Astrocyte of the spinal cord (primary cell): ENCODE measurements around the gene PIP4P1.
A peak's percentile ranks its signal among the peaks of the same experiment; 100 is the strongest.

Experiments
- DNase-seq: peaks from one replicate; pipeline ENCODE4 v3.0.0; 2011; ENCODE audit warnings: low read depth, low spot score
- H3K4me3 ChIP-seq: 2 replicates; pipeline ENCODE4 v1.5.1; 2011; ENCODE audit warnings: low read depth, mild to moderate bottlenecking, low read length, moderate library complexity
- in situ Hi-C: cut with HindIII; loops from 2 replicates; pipeline ENCODE4 v1.10.0; 2017; ENCODE audit warnings: low sequenced_read_pairs
- TF ChIP-seq, protein P1 (sequence below): IDR thresholded peaks from 2 replicates; pipeline ENCODE4 v1.5.1; 2012; ENCODE audit warnings: low read depth, mild to moderate bottlenecking, low read length, inconsistent platforms

The PIP4P1 gene

DNA sequence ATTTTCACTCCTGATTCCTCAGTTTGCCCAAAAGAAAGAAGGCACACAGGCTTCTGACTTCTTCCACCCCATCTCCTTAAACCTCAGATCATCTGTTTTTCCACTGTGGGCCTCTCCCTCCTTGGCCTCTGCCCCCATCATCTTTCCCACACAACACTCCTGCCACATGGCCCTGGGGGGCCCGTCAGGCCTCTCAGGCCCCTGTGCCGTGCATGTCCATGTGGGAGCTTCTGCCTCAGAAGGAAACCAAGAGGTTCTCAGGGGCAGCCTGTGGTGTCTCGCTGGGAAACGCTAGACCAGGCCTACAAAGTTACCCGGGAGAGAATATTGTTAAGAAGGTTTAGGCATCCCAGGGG is 33.2 kb downstream of the PIP4P1 start:
- no peak for DNase-seq
- TF ChIP-seq, protein P1, sequence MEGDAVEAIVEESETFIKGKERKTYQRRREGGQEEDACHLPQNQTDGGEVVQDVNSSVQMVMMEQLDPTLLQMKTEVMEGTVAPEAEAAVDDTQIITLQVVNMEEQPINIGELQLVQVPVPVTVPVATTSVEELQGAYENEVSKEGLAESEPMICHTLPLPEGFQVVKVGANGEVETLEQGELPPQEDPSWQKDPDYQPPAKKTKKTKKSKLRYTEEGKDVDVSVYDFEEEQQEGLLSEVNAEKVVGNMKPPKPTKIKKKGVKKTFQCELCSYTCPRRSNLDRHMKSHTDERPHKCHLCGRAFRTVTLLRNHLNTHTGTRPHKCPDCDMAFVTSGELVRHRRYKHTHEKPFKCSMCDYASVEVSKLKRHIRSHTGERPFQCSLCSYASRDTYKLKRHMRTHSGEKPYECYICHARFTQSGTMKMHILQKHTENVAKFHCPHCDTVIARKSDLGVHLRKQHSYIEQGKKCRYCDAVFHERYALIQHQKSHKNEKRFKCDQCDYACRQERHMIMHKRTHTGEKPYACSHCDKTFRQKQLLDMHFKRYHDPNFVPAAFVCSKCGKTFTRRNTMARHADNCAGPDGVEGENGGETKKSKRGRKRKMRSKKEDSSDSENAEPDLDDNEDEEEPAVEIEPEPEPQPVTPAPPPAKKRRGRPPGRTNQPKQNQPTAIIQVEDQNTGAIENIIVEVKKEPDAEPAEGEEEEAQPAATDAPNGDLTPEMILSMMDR, result no peak
- in situ Hi-C loops, result no loop called here
- H3K4me3 ChIP-seq, result no peak overlapping the region

GRCh38 chr14:20427231-20428009 is 33.8 kb downstream of the PIP4P1 start:
- no peak overlapping the region for H3K4me3 ChIP-seq
- TF ChIP-seq, protein P1, result no peak
- in situ Hi-C loops, result no loop called here
- peak; percentile 66 for DNase-seq

GRCh38 chr14:20424851-20425250 is 36.4 kb downstream of the PIP4P1 start:
- no peak overlapping the region for H3K4me3 ChIP-seq
- DNase-seq, result no peak
- in situ Hi-C loops, result no loop called here
- TF ChIP-seq, protein P1, result no peak

- no peak for DNase-seq
- TF ChIP-seq, protein P1, result no peak
- no peak overlapping the region for H3K4me3 ChIP-seq
- in situ Hi-C loops, result no loop called here
Measured at GRCh38 chr14:20422886-20423285, 38.3 kb downstream of the PIP4P1 start.

- no peak overlapping the region for H3K4me3 ChIP-seq
- TF ChIP-seq, protein P1, result no peak
- no peak for DNase-seq
- in situ Hi-C loops, result no loop called here
Measured at GRCh38 chr14:20421267-20421666, 40.0 kb downstream of the PIP4P1 start.

DNA sequence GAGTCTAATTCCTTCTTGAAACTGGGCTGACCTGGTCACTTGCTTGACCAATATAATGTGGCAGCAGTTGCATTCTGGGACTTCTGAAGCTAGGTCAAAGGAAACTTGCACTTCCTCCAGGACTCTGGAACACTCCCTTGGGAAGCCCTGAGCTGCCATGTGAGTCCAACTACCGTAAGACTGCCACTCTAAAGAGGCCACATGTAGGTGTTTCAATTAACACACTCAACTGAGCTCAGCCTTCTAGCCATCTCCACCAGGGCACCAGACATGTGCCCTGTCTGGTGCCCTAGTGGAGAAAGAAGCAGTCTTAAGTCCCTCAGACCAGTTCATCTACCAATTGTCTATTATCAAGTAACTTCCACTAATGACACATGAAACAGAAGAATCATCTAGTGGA is 41.8 kb downstream of the PIP4P1 start:
- TF ChIP-seq, protein P1, result no peak
- no peak for DNase-seq
- in situ Hi-C loops, result no loop called here
- no peak overlapping the region for H3K4me3 ChIP-seq
